Naive B cell (primary cell): ENCODE results near the gene PROCA1. TPM values are rescaled to one million over a fixed set of nuclear protein-coding genes. Genes with fewer than 3 reads are reported as not detected.
"Not testable (repeated sequence)": the region's sequence is repeated elsewhere in the genome, so short reads cannot be mapped to it uniquely, and the experiment has no call there.

Experiments used
- ATAC-seq, 2 donors: fragments of 150-1000 bp; cut with Tn5 transposase; 2 replicates each; pipeline ENCODE4 v1.10.0; 2021; ENCODE audit warnings: low read depth in 2 of 2, mild to moderate bottlenecking in 2 of 2, moderate library complexity in 2 of 2
- DNase-seq: peaks from one replicate; pipeline ENCODE4 v3.0.0; 2022
- H3K27ac Mint-ChIP-seq, 6 donors: one replicate each; pipeline ENCODE4 v1.8.0; 2020 to 2022; ENCODE audit warnings: mild to moderate bottlenecking in 6 of 6, mixed read lengths in 6 of 6, moderate library complexity in 5 of 6, inconsistent platforms in 2 of 6
- H3K27me3 Mint-ChIP-seq, 3 donors: one replicate each; pipeline ENCODE4 v1.8.0; 2021 to 2022; ENCODE audit warnings: mixed read lengths in 3 of 3, mild to moderate bottlenecking in 1 of 3
- H3K36me3 Mint-ChIP-seq, 2 donors: one replicate each; pipeline ENCODE4 v1.8.0; 2020 to 2022; ENCODE audit warnings: mixed read lengths in 2 of 2, inconsistent platforms in 1 of 2, mild to moderate bottlenecking in 1 of 2
- H3K4me1 Mint-ChIP-seq, 3 donors: one replicate each; pipeline ENCODE4 v1.8.0; 2020 to 2022; ENCODE audit warnings: mixed read lengths in 3 of 3, inconsistent platforms in 1 of 3, mild to moderate bottlenecking in 1 of 3, moderate library complexity in 1 of 3
- H3K4me3 Mint-ChIP-seq, 8 donors: one replicate each; pipeline ENCODE4 v1.8.0; 2020 to 2022; ENCODE audit warnings: mild to moderate bottlenecking in 8 of 8, mixed read lengths in 8 of 8, moderate library complexity in 8 of 8, inconsistent platforms in 2 of 8
- H3K9me3 Mint-ChIP-seq, 7 donors: one replicate each; pipeline ENCODE4 v1.8.0; 2020 to 2022; ENCODE audit warnings: mixed read lengths in 7 of 7, mild to moderate bottlenecking in 5 of 7, inconsistent platforms in 2 of 7, moderate library complexity in 1 of 7
- polyA plus RNA-seq, 6 donors: library from polyadenylated mRNA; unstranded; fragments of 300-500 nt; fragmentation: Illumina TruSeq; gene quantifications; one replicate each; pipeline ENCODE4 v1.2.3, GENCODE V29; 2021; ENCODE audit warnings: low read depth in 6 of 6

The PROCA1 gene
- polyA plus RNA-seq, 6 donors from 2014 or later = 0.29 to 2.3 (median 1.1) TPM; not detected in 1

GRCh38 chr17:28726226-28726626 is 14.5 kb upstream of the PROCA1 start, which contains the start of gene TLCD1:
Gene TLCD1 (minus strand): TSS chr17:28726233. CDS start chr17:28726097, 136 bp downstream.
- Mint-ChIP-seq H3K9me3 (no peaks in the 10 kb centered on the region), H3K4me1 (peaks cover 55 to 71% (median 58%) of the 10 kb centered on the region in 3 donors), H3K36me3 (peaks cover 6 to 10% of the 10 kb centered on the region in 2 donors), H3K27ac (peak within 1 kb of the TSS; percentile 99 to 100 (median 100)), H3K4me3 (peak within 1 kb of the TSS; percentile 95 to 100 (median 97)), H3K27me3 (no peaks in the 10 kb centered on the region)
- DNase-seq = peak; percentile 71
- ATAC-seq = peak; percentile 20 to 24

- Mint-ChIP-seq H3K4me1 (peaks cover 56 to 71% (median 59%) of the 10 kb centered on the region in 3 donors), H3K36me3 (peaks cover 6 to 10% of the 10 kb centered on the region in 2 donors), H3K4me3 (peak overlapping the region; percentile 80 to 100 (median 88)), H3K9me3 (no peaks in the 10 kb centered on the region), H3K27ac (peak overlapping the region in 5 of 6 donors; percentile 22 to 92 (median 82)), H3K27me3 (no peaks in the 10 kb centered on the region)
- DNase-seq (no peak), ATAC-seq (no peak)
These were observed 14.1 kb upstream of the PROCA1 start for GRCh38 chr17:28725660-28726225.

GRCh38 chr17:28725166-28725659 is 13.5 kb upstream of the PROCA1 start:
- Mint-ChIP-seq H3K36me3 (peaks cover 10 to 11% of the 10 kb centered on the region in 2 donors), H3K27ac (peak overlapping the region; percentile 69 to 92 (median 82)), H3K4me1 (peaks cover 56 to 75% (median 64%) of the 10 kb centered on the region in 3 donors), H3K4me3 (peak overlapping the region; percentile 80 to 100 (median 86)), H3K27me3 (no peaks in the 10 kb centered on the region), H3K9me3 (no peaks in the 10 kb centered on the region)
- no peak for DNase-seq
- ATAC-seq = no peak

DNA sequence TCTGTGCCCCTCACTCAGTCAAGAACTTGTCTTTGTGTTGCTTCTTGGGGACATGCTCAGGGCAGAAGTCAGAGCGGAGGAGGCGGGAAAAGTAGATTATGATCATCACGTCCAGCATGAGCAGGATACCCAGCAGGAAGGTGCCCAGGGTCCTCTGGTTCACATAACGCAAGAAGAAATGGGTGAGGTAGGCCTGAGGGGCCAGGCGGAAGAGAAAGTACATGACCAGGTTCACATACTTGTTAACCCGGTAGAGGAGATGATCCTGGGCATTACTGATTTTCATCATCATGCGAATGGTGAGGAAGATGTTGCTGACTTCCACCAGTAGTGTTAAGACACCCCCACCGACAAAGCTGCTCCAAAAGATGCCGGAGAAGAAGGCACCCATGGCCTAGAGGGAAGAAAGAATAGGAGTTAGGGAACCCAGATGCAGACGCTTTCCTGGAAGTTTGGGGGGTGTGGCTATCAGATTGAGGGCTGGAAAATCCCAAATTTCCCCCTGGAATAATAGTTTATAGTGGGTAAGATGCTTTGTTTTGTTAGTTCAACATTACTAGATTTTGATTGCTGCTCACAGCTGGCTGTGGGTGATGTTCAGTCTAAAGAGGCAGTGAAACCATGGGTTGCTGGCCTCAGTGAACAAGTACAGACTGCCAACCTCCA is 12.9 kb upstream of the PROCA1 start:
- peak overlapping the region; percentile 80 to 100 (median 86) for H3K4me3 Mint-ChIP-seq
- no peak for ATAC-seq
- DNase-seq = no peak
- H3K9me3 Mint-ChIP-seq = no peaks in the 10 kb centered on the region
- H3K36me3 Mint-ChIP-seq = peaks cover 10 to 16% of the 10 kb centered on the region in 2 donors
- H3K4me1 Mint-ChIP-seq = peaks cover 58 to 77% (median 65%) of the 10 kb centered on the region in 3 donors
- H3K27me3 Mint-ChIP-seq = no peaks in the 10 kb centered on the region
- peak overlapping the region; percentile 16 to 92 (median 80) for H3K27ac Mint-ChIP-seq

DNA sequence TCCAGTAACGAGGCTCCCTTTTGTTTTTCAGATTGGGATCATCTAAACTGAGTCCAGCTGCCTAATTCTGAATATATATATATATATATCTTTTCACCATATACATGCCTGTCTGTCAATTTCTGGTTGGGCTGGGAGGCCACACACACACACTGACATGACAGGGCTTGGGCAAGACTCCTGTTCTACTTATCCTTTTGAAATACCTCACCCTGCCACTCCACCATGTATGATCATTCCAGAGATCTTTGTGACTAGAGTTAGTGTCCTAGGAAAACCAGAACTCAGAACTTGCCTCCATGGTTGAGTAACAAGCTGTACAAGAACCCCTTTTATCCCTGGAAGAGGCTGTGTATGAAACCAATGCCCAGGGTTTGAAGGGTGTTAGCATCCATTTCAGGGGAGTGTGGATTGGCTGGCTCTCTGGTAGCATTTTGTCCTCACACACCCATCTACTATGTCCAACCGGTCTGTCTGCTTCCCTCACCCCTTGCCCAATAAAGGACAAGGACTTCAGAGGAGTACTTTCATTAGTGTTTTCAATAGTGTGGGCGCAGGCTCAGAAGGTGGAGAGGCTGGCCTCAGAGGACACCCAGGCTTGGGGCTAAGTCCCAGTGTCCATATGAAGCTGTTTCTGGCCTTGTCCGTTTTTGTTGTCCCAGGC is 12.3 kb upstream of the PROCA1 start:
- not testable (repeated sequence) for H3K9me3 Mint-ChIP-seq, H3K27me3 Mint-ChIP-seq, DNase-seq, ATAC-seq
- peaks cover 10 to 16% of the 10 kb centered on the region in 2 donors for H3K36me3 Mint-ChIP-seq
- peaks cover 59 to 75% (median 65%) of the 10 kb centered on the region in 3 donors for H3K4me1 Mint-ChIP-seq
- H3K27ac Mint-ChIP-seq = peak overlapping the region in 3 of 6 donors; percentile 57 to 92 (median 84)
- H3K4me3 Mint-ChIP-seq = peak overlapping the region in 5 of 8 donors; percentile 61 to 100 (median 84)

DNA sequence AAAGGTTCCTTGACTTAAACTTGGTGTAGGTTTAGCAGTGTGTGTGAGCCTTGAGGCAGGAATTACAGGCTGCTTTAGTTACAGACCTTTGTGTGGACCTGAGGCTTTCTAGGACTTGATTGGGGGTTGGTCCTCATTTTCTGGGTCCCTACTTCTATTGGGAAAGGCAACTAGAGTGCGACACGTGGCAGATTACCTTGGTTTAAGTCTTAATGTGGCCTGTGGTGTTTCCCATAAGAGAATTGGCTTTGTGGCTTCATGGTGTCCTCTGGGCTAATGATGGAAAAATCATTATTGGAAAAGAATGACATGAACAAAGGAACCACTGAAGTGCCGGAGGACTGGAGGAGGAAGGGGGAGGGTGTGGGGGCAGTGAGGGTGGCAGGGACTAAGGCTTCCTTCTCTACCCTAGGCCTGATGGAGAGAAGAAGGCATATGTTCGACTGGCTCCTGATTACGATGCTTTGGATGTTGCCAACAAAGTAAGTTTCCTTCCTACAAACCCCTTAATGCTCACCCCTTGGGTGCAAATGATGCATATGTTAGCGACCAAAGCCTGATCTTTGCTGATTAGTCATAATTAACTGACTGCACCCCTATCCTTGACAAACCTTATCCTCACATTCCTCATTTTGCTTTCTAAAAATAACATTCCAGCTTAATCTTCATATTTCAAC is 11.6 kb upstream of the PROCA1 start:
- Mint-ChIP-seq H3K4me3 (peak overlapping the region in 6 of 8 donors; percentile 15 to 91 (median 28)), H3K27ac (peak overlapping the region in 2 of 6 donors; percentile 57 to 92), H3K27me3 (no peaks in the 10 kb centered on the region)

DNA sequence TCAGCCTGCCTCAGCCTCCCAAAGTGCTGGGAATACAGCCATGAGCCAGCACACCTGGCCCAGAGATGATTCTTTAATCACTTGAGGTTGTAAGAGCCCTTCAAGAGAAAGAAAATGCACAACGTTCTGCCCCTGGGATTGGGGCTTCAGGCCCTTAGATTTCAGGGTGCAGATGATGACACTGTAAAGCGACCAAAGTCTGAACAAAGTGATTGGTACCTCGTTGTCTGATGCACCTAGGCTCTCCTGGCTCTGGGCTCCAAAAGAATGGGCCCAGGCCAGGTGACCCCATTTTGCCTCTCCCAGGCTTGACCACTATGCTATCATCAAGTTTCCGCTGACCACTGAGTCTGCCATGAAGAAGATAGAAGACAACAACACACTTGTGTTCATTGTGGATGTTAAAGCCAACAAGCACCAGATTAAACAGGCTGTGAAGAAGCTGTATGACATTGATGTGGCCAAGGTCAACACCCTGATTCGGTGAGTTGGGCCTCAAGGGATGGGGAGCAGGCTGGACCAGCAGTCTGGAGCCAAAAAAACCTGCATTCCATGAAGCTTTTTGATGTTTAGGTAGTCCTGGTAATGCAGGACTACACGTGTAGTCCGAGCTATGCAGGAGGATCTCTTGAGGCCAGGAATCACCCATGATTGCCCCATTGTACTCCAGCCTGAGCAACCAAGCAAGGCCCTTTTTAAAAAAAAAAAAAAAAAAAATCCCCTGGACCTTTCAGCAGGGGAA is 10.9 kb upstream of the PROCA1 start:
- peak overlapping the region in 3 of 6 donors; percentile 38 to 83 (median 70) for H3K27ac Mint-ChIP-seq

More for the DNA sequence above, 11.6 kb upstream of the PROCA1 start:
- no peaks in the 10 kb centered on the region for H3K9me3 Mint-ChIP-seq
- ATAC-seq (no peak), DNase-seq (no peak)
- H3K36me3 Mint-ChIP-seq = peaks cover 10 to 16% of the 10 kb centered on the region in 2 donors
- peaks cover 59 to 74% (median 66%) of the 10 kb centered on the region in 3 donors for H3K4me1 Mint-ChIP-seq

DNA sequence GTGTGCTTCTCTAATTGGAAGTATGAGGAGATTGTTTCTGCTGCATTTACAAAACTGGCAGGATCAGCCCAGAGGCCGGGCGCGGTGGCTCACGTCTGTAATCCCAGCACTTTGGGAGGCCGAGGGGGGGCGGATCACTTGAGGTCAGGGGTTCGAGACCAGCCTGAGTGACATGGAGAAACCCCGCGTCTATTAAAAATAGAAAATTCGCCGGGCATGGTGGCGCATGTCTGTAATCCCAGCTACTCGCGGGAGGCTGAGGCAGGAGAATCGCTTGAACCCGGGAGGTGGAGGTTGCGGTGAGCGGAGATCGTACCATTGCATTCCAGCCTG is 9.3 kb upstream of the PROCA1 start:
- not testable (repeated sequence) for H3K9me3 Mint-ChIP-seq, DNase-seq, H3K27me3 Mint-ChIP-seq, ATAC-seq
- Mint-ChIP-seq H3K27ac (peak overlapping the region in 5 of 6 donors; percentile 91 to 99 (median 98)), H3K4me1 (peaks cover 49 to 66% (median 59%) of the 10 kb centered on the region in 3 donors), H3K4me3 (peak overlapping the region; percentile 92 to 100 (median 99)), H3K36me3 (peaks cover 10 to 16% of the 10 kb centered on the region in 2 donors)

More for the DNA sequence above, 10.9 kb upstream of the PROCA1 start:
- peaks cover 10 to 16% of the 10 kb centered on the region in 2 donors for H3K36me3 Mint-ChIP-seq
- peak overlapping the region in 5 of 8 donors; percentile 19 to 95 (median 63) for H3K4me3 Mint-ChIP-seq
- DNase-seq (no peak), ATAC-seq (no peak)
- H3K4me1 Mint-ChIP-seq = peaks cover 60 to 72% (median 66%) of the 10 kb centered on the region in 3 donors
- H3K9me3 Mint-ChIP-seq = no peaks in the 10 kb centered on the region
- H3K27me3 Mint-ChIP-seq = no peaks in the 10 kb centered on the region

DNA sequence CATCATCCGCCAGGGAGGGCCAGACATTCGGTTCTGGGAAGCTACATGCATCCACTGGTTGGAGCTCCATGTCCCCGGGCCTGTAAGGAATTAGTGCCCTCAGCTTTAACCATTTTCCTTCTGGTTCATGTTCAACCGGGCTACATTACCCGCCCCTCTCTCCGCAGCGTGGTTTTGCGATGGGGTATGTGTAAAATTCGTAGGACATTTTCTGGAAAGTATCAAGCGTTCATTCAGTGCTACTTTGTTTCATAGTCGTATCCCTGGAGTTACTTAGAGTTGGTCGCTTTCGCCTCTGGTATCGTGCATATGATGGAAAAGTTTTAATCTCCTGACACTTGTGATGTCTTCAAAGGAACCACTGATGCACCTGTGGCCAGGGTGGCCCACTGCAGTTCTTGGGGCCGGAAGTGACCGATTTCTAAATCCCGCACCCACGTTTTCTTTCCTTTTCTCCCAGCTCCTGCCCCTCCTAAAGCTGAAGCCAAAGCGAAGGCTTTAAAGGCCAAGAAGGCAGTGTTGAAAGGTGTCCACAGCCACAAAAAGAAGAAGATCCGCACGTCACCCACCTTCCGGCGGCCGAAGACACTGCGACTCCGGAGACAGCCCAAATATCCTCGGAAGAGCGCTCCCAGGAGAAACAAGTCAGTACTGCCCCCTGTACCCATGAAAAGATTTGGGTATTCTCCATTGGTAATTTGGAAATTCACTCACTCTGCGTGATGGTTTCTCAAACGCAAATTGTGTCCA is 8.7 kb upstream of the PROCA1 start:
- Mint-ChIP-seq H3K4me1 (peaks cover 44 to 63% (median 55%) of the 10 kb centered on the region in 3 donors), H3K36me3 (peaks cover 10 to 16% of the 10 kb centered on the region in 2 donors), H3K9me3 (no peaks in the 10 kb centered on the region), H3K27me3 (no peaks in the 10 kb centered on the region), H3K4me3 (peak overlapping the region; percentile 92 to 100 (median 99)), H3K27ac (peak overlapping the region; percentile 96 to 99 (median 98))
- ATAC-seq (no peak), DNase-seq (no peak)

GRCh38 chr17:28719021-28719433 is 7.3 kb upstream of the PROCA1 start:
- no peak for ATAC-seq
- DNase-seq = no peak
- H3K4me3 Mint-ChIP-seq = peak overlapping the region; percentile 92 to 100 (median 99)
- no peaks in the 10 kb centered on the region for H3K27me3 Mint-ChIP-seq
- no peaks in the 10 kb centered on the region for H3K9me3 Mint-ChIP-seq
- H3K36me3 Mint-ChIP-seq = peaks cover 3 to 10% of the 10 kb centered on the region in 2 donors
- peaks cover 31 to 51% (median 41%) of the 10 kb centered on the region in 3 donors for H3K4me1 Mint-ChIP-seq
- H3K27ac Mint-ChIP-seq = peak overlapping the region; percentile 96 to 99 (median 98)

DNA sequence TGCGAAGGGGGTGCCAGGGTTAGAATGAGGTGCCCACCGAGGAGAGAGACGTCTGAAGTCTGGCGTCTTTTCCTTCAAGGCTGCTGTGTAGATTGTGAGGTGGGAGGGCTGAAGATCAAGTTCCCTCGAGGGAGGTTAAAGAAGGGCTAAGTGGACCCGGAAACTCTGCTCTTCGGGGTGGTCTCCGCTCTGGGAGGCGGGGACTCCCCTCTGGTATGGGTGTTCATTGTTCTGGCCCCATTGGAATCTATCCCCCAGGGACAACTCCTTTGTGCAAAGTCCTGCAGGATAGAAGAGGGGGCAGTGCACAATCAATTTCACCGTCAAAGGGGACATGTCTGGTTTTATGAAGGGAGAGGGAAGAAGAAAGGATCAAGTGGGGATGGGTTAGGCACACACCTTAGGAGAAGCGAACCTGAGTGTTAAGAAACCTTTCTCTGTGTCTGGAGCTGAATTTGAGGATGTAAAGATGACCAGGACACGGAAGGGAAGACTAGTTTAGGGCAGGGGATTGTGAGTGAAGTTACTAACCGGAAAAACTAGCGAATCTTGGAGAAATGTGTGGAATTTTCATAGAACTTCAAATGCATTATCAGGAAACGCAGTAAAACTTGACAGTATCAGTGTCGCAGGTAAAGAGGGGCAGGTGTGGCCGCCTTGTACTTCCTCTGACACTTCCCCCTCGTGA is 6.8 kb upstream of the PROCA1 start:
- H3K9me3 Mint-ChIP-seq = no peaks in the 10 kb centered on the region
- DNase-seq (no peak), ATAC-seq (no peak)
- peaks cover 0 to 10% of the 10 kb centered on the region in 2 donors for H3K36me3 Mint-ChIP-seq
- H3K27ac Mint-ChIP-seq = peak overlapping the region in 4 of 6 donors; percentile 19 to 89 (median 74)
- peaks cover 27 to 47% (median 41%) of the 10 kb centered on the region in 3 donors for H3K4me1 Mint-ChIP-seq
- H3K27me3 Mint-ChIP-seq = no peaks in the 10 kb centered on the region
- peak overlapping the region; percentile 77 to 95 (median 84) for H3K4me3 Mint-ChIP-seq
